Suppressor macrophage treated with lipopolysaccharide for 4 hours (primary cell): ENCODE measurements around the gene SHMT2.

Experiments used
- DNase-seq: peaks from one replicate; pipeline ENCODE4 v3.0.0-alpha.2; 2020

Gene SHMT2

DNA sequence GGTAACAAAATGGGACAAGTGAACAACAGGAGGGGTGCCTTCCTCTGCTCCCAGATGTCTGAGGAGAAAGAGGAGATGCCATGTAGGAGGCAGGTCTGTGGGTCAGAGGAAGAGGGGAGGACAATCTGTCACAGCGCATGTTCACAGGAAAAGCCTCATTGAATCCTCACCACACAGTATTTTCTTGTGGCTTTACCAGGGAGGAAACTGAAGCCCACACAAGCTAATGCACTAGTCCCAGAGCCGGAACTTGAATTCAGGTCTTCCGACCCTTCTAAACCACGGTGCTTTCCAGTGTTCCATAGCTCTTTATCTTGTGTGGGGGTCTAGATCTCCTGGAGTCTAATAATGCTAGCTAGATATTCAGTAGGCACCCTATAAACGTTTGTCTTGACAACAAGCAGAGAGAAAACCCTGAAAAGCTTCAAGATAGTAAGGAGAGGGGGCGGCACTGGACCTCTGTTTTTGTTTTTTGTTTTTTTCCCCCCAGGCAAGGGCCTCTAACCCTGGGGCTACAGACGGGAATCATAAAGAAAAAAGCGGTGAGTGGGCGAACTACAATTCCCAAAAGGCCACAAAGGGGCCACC, 371 bp upstream of the SHMT2 start:
- no peak for DNase-seq

DNA sequence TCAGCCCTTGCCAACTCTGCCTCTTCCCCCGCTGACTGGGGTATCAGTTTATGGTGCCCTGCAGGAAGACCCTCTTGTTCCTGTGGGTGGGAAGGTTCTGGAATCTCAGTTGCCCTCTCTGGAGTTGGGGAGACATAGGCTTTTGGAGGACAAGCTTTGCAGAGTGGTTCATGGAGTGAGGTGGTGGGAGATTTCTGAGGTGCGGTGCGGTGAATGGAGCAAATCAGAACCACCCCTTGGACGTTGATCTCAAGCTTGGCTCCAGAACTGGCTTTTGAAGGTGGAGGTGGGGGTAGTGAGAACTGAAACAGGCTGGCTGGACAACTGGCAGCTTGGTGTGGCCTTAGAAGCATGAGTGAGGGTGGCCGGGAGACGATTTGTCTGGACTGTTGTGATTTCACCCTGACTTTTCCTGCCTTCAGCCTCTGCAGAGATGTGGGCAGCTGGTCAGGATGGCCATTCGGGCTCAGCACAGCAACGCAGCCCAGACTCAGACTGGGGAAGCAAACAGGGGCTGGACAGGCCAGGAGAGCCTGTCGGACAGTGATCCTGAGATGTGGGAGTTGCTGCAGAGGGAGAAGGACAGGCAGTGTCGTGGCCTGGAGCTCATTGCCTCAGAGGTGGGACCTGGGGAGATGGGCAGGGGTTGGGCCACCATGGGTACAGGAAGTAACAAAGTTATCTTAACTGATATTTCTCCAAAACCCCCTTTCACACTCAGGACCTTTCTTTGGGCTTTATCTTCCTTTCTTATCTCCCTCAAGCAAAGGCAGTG, 1.1 kb downstream of the SHMT2 start:
- no peak for DNase-seq

DNA sequence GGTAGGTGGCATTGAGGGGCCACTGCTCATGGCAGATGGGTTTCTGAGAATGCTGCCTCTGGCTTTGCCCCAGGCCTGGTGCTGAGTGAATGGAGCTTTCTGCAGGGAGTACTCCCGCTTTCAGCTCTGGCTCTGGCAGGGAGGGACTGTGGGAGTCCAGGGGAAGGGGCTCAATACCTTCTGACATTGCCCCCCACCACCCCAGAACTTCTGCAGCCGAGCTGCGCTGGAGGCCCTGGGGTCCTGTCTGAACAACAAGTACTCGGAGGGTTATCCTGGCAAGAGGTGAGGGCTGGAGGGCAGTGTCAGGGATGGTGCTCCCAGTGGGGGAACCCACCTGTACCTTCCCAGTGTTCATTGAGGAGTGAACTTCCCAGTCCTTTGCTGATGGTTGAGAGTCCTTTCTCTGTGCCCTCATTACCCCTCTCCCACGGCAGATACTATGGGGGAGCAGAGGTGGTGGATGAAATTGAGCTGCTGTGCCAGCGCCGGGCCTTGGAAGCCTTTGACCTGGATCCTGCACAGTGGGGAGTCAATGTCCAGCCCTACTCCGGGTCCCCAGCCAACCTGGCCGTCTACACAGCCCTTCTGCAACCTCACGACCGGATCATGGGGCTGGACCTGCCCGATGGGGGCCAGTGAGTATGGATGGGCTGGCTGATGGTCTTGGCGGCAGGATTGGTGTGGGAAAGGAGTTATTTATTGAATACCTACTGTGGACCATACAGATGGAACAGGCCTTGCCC, 1.9 kb downstream of the SHMT2 start:
- no peak for DNase-seq

DNA sequence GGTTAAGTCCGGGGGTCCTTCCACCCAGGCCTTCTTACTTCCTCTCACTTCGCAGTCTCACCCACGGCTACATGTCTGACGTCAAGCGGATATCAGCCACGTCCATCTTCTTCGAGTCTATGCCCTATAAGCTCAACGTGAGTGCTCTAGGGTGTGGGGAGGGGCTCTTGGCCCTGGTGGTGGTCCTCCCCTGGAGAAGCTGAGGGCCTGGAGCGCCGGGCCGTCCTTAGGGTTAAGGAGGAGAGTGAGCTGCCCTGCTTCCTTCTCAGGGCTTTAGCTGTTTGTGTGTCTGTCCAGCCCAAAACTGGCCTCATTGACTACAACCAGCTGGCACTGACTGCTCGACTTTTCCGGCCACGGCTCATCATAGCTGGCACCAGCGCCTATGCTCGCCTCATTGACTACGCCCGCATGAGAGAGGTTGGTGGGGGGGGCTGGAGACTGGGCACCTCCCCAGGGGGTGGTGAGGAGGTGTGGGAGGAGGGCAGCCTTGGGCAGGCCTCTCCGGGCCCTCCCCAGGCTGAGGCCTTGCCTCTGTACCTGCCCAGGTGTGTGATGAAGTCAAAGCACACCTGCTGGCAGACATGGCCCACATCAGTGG, 2.7 kb downstream of the SHMT2 start:
- no peak for DNase-seq

DNA sequence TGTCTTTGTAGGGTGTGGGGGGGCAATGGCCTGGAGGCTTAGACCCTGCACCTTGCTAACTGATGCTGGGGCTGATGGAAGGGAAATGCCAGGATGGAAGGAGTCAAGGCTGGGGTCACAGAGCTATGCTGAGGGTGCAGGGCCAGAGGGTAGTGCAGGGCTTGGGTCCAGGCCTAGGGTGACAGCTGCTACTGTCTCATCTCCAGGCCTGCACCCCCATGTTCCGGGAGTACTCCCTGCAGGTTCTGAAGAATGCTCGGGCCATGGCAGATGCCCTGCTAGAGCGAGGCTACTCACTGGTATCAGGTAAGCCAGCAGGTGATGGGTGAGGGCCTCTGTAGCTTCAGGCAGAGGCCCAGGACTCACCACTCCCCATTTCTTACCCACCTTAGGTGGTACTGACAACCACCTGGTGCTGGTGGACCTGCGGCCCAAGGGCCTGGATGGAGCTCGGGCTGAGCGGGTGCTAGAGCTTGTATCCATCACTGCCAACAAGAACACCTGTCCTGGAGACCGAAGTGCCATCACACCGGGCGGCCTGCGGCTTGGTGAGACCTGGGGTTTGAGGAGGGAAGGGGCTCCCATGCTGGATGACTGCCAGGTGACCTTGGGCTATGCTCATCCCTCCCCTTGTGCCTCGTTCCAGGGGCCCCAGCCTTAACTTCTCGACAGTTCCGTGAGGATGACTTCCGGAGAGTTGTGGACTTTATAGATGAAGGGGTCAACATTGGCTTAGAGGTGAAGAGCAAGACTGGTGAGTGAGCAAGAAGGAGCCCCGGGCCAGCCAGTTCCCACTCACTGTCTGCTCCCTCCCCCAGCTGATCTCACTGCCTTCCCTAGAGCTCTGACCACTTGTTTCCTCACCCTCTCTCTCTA, 4.1 kb downstream of the SHMT2 start:
- DNase-seq = peak; percentile 70

DNA sequence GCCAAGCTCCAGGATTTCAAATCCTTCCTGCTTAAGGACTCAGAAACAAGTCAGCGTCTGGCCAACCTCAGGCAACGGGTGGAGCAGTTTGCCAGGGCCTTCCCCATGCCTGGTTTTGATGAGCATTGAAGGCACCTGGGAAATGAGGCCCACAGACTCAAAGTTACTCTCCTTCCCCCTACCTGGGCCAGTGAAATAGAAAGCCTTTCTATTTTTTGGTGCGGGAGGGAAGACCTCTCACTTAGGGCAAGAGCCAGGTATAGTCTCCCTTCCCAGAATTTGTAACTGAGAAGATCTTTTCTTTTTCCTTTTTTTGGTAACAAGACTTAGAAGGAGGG, 4.7 kb downstream of the SHMT2 start:
- no peak for DNase-seq

DNA sequence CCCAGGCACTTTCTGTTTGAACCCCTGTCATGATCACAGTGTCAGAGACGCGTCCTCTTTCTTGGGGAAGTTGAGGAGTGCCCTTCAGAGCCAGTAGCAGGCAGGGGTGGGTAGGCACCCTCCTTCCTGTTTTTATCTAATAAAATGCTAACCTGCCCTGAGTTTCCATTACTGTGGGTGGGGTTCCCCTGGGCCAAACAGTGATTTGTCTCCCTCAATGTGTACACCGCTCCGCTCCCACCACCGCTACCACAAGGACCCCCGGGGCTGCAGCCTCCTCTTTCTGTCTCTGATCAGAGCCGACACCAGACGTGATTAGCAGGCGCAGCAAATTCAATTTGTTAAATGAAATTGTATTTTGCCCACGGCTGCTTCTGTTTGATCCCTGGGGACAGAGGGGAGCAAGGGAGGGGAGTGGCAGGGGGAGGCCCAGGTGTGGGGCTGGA, 5.1 kb downstream of the SHMT2 start:
- peak; percentile 65 for DNase-seq

DNA sequence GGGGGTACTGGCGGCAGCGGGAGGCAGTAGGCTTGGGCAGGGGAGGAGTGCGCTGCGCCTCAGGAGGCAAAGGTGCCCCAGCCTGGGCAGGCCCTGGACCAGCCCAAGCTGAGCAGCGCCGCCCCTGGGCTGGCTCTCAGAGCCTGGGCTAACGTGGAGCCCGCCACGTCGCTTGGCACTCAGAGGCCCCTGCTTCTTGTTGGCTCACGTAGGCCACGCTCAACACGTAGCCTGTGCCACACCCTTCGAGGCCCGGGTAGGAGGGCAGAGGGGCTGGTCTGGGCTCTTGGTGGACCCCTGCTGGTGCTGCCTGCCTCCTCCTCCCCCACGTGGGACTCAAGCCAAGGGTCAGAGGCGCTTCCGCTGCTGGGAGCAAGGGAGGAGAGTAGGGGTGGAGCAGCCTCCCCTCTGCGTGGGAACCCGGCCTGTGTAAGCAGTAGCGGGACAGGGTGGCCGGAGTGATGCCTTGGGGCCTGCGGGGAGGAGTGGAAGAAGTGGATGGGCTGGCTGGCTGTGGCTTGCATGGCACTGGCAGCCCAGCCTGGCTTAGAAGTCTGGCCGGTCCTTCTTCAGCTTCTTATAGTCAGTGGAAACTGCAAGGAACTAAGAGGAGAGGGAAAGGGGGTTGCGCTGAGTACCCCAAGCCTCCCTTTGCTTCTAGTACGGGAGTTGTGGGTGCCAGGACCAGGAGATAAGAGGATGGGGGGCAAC, 5.7 kb downstream of the SHMT2 start:
- DNase-seq = no peak

DNA sequence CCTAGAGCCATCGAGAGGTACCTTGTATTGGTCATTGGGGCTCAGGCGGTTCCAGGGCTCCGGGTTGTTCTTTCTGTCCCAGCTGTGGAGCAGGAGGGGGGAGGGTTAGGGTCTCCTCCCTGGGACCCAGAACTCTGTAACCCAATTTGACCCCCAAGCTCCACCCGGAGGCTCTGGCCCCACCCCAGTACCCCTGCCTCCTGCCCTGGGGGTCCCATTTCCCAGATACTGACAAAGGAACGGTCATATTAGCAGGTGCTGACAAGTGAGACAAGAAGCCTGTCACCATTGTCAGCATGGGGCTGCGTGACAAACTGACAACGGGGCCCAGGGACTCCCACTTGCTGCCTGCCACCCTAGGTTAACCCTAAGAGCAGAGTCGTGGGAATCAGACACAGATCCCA, 6.2 kb downstream of the SHMT2 start:
- no peak for DNase-seq

DNA sequence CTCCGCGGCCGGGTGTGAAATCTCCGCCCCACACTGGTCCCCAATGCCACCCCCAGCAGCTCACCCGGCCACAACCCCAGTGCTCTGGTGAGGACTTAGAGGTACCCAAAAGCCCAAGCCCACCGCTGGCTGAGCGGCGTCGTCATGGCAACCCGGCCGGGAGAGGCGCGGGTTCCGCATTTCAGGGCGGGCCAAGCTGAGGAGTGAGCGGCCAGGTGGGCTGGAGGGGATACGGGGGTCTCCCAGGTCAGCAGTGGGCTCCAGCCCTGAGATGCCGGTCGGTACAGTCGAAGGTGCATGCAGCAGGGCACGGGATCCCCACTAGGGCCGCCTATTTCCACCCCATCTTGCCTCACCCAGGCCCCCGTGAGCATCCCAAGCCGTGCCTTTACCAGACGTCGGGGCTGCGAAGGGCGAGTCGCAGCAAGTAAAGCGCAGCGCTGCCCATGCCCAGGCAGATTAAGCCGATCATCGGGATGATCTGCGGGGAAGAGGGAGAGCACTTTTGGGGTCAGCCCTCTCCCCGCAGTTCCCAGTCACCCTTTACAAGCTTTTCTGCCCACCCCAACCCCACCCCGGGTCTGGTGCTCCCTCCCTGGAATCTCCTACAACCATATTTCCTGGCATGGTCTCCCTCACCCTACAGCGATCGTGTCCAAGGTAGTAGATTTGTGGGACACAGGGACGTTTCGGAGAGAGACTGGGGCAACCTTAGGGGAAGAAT, 6.9 kb downstream of the SHMT2 start:
- DNase-seq = no peak

DNA sequence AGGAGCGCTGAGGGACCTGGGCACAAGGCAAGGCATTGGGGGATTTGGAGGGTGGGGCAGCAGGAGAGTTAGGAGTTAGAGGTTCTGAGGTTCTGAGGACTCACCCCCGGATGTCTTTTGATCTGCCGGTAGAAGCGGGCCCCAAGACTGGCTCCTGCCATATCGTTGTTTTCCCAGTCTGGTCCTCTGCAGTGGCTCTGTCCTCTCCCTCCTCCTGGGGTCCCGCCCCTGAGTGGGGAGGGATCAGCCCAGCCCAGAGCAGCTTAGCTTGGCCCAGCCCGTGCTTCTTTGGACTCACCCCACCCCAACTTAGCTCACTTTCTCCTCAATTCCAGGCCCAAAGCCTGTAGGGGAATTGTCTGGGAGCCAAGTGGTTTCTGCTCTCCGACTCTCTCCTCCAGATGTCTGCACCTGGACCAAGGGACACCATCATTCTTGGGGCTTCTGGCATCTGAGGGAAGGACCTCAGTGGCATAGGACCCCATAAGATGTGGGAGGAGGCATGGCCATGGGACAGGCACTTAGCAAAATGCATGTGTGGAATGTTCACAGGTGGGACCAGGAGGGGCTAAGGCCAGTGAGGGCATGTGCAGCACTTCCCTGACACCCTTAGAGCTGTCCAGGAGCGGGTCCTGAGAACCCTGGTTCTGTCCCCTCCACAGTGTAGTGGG, 7.5 kb downstream of the SHMT2 start:
- no peak for DNase-seq

DNA sequence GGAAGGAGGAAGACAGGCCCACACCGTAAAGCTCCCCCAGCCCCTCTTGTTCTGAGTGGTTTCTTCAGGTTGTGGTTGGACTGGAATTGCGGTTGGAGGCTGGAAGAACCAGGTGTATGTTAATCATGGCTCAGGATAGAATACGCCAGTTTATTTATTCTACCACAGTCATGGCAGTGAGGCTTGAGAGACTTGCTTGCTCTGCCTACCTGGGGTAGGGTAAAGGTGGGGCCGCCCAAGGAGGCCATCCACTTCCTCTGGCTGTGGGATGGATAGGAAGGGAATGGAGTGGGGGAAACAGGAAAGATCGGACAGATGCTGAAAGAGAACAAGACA, 8.1 kb downstream of the SHMT2 start:
- DNase-seq = no peak

DNA sequence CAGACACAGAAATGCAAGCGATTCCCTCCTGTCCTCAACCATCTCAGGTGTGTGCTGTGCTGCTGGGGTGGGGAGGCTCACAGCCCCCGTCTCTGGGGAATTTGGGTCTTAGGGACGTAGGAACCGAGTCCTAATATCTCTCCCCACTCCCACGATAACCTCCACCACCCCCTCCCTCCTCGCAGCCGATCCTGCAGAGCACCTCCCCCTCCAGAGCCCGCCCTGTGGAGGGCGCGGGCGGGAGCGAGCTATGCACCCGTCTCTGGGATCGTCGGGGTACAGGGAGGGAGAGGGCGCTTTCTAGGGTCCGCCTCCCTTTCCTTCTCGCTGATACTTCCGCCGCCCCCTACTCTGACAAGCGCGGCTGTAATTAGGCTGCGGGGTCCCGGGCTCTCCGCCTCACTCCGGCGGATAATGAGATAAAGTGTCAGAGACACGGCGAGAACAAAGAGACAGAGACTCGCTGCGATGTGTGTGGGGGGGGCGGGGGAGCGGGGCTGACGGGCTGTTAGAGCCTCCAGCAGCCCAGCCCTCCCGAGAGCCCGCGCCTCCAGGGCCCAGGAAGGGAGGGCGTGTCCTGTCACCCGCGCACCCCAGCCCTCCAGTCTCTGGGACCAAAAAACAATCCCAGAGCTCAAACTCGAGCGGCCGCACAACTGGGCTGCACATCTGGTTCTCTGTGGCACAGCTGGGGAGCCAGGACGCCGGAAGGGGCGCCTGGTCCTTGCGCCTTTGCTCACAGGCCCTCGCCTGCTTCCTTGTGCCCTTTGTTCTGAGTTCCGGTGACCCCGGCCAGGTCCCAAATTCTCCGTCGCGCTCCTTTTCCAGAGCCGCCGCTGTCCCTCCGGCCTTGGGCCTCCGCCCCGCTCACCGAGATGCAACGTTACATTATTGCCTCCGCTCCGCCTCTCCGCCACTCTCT, 8.7 kb downstream of the SHMT2 start:
- no peak for DNase-seq

DNA sequence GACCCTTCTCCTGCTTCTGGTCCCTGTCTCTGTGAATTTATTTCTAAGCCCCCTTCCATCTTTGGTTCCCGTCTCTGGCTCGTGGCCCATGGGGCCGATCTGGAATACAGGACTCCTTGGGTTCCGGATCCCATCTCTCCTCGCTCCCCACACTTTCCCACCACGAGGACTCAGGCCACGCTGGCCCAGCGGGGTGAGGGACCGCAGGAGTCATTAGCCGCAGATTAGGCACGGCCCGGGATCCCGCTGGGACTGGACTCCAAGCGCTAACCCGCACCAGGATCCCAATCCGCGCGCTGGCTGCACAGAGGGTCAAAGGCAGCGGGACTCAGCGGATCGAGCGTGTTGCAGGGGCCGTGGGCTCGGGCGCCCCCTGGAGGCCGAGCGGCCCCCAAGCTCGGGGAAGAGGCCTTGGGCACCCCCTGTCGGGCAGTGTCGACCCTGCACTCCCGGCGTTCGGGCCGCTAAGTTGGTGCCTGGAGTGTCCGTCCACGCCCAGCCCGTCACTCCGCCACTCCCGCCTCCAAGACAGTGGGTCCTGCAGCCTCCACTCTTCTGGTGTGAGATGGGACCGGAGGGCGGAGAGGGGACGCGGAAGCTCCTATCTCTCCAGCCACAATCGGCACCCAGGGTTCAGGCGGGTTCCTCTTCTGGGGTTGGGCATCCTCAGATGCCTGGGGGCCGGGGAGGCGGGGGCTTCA, 9.5 kb downstream of the SHMT2 start:
- peak; percentile 94 for DNase-seq

DNA sequence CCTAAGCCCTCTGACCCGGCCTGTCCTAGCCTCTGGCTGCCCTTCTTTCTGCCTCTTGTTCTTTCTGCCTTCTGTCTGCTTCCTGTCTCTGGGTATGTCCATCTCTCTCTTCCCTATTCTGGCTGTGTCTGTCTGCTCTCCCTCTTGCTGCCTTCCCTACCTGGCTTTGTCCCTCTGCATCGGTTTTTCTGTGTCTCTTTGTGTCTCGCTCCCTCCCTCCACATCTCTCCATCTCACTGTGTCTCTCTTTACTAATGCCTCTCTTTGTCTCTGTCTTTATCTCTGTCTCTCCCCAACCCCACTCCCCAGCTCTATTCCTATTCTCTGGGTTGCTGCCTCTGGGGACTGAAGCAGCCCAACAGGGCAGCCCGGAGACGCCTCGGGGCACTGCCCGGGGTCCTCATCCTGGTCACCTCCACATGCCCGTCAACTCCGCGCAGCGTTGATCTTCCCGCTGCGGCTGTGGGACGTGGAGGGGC, 10.1 kb downstream of the SHMT2 start:
- no peak for DNase-seq

DNA sequence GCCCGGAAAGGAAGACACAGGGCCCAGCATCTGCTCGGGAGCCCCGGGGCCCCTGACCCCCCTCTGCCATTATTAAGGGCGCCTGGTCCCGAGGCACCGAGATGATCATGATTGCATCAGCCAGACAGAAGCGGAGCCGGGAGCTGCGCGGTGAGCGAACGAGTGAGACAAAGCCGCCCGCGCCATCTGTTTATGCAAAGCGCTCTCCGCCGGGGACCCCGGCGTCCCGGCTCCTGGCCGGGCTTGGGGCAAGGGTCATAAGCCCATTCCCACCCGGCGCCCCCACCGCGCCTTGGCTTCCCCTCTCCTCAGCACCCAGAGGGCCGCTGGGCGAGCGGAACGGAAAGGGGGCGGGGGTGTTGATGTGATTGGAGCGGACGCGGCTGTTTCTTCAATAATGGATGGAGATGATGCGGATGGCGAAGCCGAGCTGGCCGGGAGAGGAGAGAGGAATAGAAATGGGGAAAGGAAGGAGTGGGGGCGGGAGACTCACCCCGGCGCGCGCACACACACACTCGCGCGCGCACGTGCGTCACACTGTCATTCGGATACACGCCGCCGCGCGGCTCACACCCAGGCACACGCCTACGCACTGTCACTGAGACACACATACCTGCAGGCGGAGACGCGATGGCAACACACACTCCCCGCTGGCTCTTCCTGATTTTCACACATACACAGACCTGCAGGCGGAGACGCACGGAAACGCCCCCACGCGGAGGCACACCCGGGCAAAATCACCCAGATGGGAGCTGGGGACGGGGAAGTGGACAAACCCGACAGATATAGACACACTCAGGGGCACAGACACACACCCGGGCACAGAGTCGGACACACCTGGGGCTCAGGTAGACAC, 10.8 kb downstream of the SHMT2 start:
- peak; percentile 67 for DNase-seq

DNA sequence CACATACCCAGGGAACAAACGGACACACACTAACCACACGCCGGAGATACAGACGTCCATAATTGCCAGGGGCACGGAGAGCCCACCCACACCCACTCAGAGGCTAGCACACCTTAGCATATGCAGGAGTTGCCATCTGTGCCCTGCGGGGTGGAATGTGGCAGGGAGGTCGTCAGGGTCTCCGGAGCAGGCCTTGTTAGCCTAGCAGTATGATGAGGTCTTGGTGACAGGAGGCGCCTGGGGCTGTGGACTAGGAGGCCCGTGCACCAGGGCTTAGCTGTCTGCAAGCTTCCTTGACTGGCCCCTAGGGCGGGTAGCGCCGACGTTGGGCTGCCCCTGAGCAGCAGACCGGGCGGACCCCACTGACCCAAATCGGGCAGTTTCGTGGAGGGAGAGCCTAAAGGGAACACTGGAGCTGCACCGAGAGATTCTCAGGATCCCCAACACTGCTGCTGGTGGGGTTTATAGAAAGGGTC, 11.5 kb downstream of the SHMT2 start:
- no peak for DNase-seq
